GM12878 (cell line): ENCODE data around the gene PARP1. TPM values are rescaled to one million over a fixed set of nuclear protein-coding genes. Genes with fewer than 3 reads are reported as not detected.
A peak's percentile ranks its signal among the peaks of the same experiment; 100 is the strongest.

Experiments
- ATAC-seq: fragments of 200-7000 bp; cut with Tn5 transposase; 3 replicates; pipeline ENCODE4 v1.9.1; 2020; ENCODE audit warnings: mild to moderate bottlenecking, moderate library complexity
- BruUV-seq: library from RNA; stranded (reverse); fragments of 400-500 nt; replicated peaks from 2 replicates; lab custom pipeline; 2021; lab: Mats Ljungman, UMichigan
- CTCF ChIA-PET: fragments of 300-600 bp; sonication (Branson Sonifier 250); formaldehyde crosslinking; extraction: SDS; loops from one replicate; lab custom pipeline; 2021; ENCODE audit warnings: inconsistent platforms; lab: Yijun Ruan, JAX
- POLR2A ChIA-PET: fragments of 350-600 bp; formaldehyde crosslinking; extraction: SDS; loops from one replicate; lab custom pipeline; 2021; ENCODE audit warnings: inconsistent platforms; lab: Charles Lee
- RAD21 ChIA-PET: fragments of 300-600 bp; sonication (Branson Sonifier 250); formaldehyde crosslinking; loops from one replicate; lab custom pipeline; 2023; ENCODE audit warnings: antibody characterized with exemption; ENCODE audit not compliant: unreplicated experiment; lab: Charles Lee
- SMC1A ChIA-PET: fragments of 300-600 bp; sonication (Branson Sonifier 250); formaldehyde crosslinking; loops from one replicate; lab custom pipeline; 2023; ENCODE audit not compliant: unreplicated experiment, uncharacterized antibody; lab: Charles Lee
- DNase-seq: peaks from one replicate; pipeline ENCODE4 v3.0.0-alpha.2; 2011; ENCODE audit warnings: low read depth, low spot score
- FAIRE-seq: peaks from 3 replicates; lab custom pipeline; 2011; peaks lifted over from hg19 to GRCh38; lab: Jason Lieb, UNC
- H2AFZ ChIP-seq: 2 replicates; pipeline ENCODE4 v1.6.0; 2011; ENCODE audit warnings: low read depth, low read length, control low read depth; ENCODE audit not compliant: control insufficient read depth
- H3K27ac ChIP-seq: 2 replicates; pipeline ENCODE4 v1.5.1; 2011; ENCODE audit warnings: control low read depth; ENCODE audit not compliant: control insufficient read depth, insufficient read depth
- H3K27me3 ChIP-seq, 2 experiments: replicated peaks in 1 of 2; 2 replicates each; pipeline versions ENCODE4 v1.6.0 to v1.6.1; 2011; ENCODE audit warnings: low read length in 1 of 2; ENCODE audit not compliant: control insufficient read depth in 2 of 2, insufficient read depth in 2 of 2
- H3K36me3 ChIP-seq, 2 experiments: 2 replicates each; pipeline ENCODE4 v1.5.1; 2011; ENCODE audit warnings: low read length in 1 of 2; ENCODE audit not compliant: control insufficient read depth in 2 of 2, insufficient read depth in 2 of 2
- H3K4me1 ChIP-seq: 2 replicates; pipeline ENCODE4 v1.6.1; 2011; ENCODE audit warnings: mild to moderate bottlenecking, low read length, moderate library complexity, mixed read lengths; ENCODE audit not compliant: control insufficient read depth, insufficient read depth
- H3K4me2 ChIP-seq: 2 replicates; pipeline ENCODE4 v1.6.0; 2011; ENCODE audit warnings: control low read depth; ENCODE audit not compliant: control insufficient read depth, insufficient read depth
- H3K4me3 ChIP-seq: fragments of 200-600 bp; sonication (generic); 2 replicates; pipeline ENCODE4 v1.5.1; 2016
- H3K79me2 ChIP-seq: 2 replicates; pipeline ENCODE4 v1.6.0; 2011; ENCODE audit warnings: low read length; ENCODE audit not compliant: control insufficient read depth, insufficient read depth
- H3K9ac ChIP-seq: 2 replicates; pipeline ENCODE4 v1.8.0; 2011; ENCODE audit warnings: low read length, control low read depth, mixed read lengths; ENCODE audit not compliant: control insufficient read depth, insufficient read depth
- H3K9me3 ChIP-seq: replicated peaks from 3 replicates; pipeline ENCODE4 v1.5.1; 2011; ENCODE audit warnings: mild to moderate bottlenecking, low read length; ENCODE audit not compliant: control insufficient read depth, insufficient read depth
- H4K20me1 ChIP-seq: 2 replicates; pipeline ENCODE4 v1.6.0; 2011; ENCODE audit not compliant: control insufficient read depth, insufficient read depth
- ESRRA ChIP-seq: IDR thresholded peaks from 2 replicates; pipeline ENCODE4 v1.6.1; 2012; ENCODE audit warnings: mild to moderate bottlenecking, low read length, improper control_type of control experiment
- FOS ChIP-seq: IDR thresholded peaks from 3 replicates; pipeline ENCODE4 v1.6.1; 2011; ENCODE audit warnings: borderline replicate concordance; ENCODE audit not compliant: insufficient read length; ENCODE audit errors: extremely low read depth
- JUNB ChIP-seq: IDR thresholded peaks from 2 replicates; pipeline ENCODE4 v1.6.1; 2016; ENCODE audit warnings: antibody characterized with exemption, mild to moderate bottlenecking
- MYB ChIP-seq: fragments of 150-350 bp; IDR thresholded peaks from 2 replicates; pipeline ENCODE4 v1.6.1; 2014; ENCODE audit warnings: mild to moderate bottlenecking, low read depth, low read length, borderline replicate concordance
- NBN ChIP-seq: fragments of 450-650 bp; IDR thresholded peaks from 2 replicates; pipeline ENCODE4 v1.6.1; 2016
- NKRF ChIP-seq: fragments of 450-650 bp; conservative IDR thresholded peaks from 2 replicates; pipeline ENCODE4 v1.6.1; 2017; ENCODE audit warnings: mild to moderate bottlenecking, moderate library complexity
- SIN3A ChIP-seq: IDR thresholded peaks from 2 replicates; pipeline ENCODE4 v1.6.1; 2012; ENCODE audit warnings: low read depth, low read length, improper control_type of control experiment
- STAT1 ChIP-seq: fragments of 450-650 bp; conservative IDR thresholded peaks from 2 replicates; pipeline ENCODE4 v1.6.1; 2014; ENCODE audit warnings: antibody characterized with exemption, mild to moderate bottlenecking
- TBL1XR1 ChIP-seq: IDR thresholded peaks from 2 replicates; pipeline ENCODE4 v1.6.1; 2012; ENCODE audit warnings: low read depth, low read length, improper control_type of control experiment
- WGBS: methylation state at CpG from one replicate; pipeline ENCODE4 v1.1.6; 2016; ENCODE audit warnings: low lambda C conversion rate; ENCODE audit not compliant: insufficient replicate concordance, insufficient coverage; ENCODE audit errors: missing lambda C conversion rate; 5-methylcytosine and 5-hydroxymethylcytosine counted together
- in situ Hi-C: fragments of 300-500 bp; cut with MboI; formaldehyde crosslinking; loops from 9 replicates; pipeline ENCODE4 v1.14.3; 2018; ENCODE audit warnings: mixed read lengths
- intact Hi-C: fragments of 100-400 bp; cut with micrococcal nuclease; formaldehyde crosslinking; loops from one replicate; pipeline ENCODE4 v1.14.2; 2022; ENCODE audit not compliant: unreplicated experiment
- polyA plus RNA-seq, 11 experiments: library from polyadenylated mRNA; depleted of rRNA in 4 of 11; unstranded in 6 of 11; stranded (reverse) in 5 of 11; fragments of >200 nt; fragmentation: Nextera tagmentation in 4 of 11; fragmentation: Illumina TruSeq in 1 of 11; extraction: Ambion mirVana in 4 of 11; extraction: Trizol in 1 of 11; gene quantifications; 1 replicate in 1 of 11; 2 replicates in 10 of 11; pipeline versions ENCODE4 v1.2.1 to v1.2.3, GENCODE V29; 2011 to 2016; ENCODE audit warnings: inconsistent platforms in 2 of 11, missing spikeins in 2 of 11, low read depth in 1 of 11
- total RNA-seq, 4 experiments: library from RNA; depleted of rRNA in 3 of 4; stranded (reverse); fragments of >200 nt in 3 of 4; fragmentation: Illumina TruSeq in 1 of 4; extraction: Trizol in 1 of 4; gene quantifications; 2 replicates each; pipeline versions ENCODE4 v1.2.1 to v1.2.3, GENCODE V29; 2013 to 2021
- TF ChIP-seq, protein P1 (sequence below): IDR thresholded peaks from 2 replicates; pipeline ENCODE4 v1.6.1; 2012; ENCODE audit warnings: low read depth, low read length, improper control_type of control experiment

PARP1 gene
- total and polyA plus RNA-seq, 10 of the 15 experiments (the other 5 are each of a cell fraction or from before 2014, with no cell fraction given): 113 to 287 (median 265) TPM

DNA sequence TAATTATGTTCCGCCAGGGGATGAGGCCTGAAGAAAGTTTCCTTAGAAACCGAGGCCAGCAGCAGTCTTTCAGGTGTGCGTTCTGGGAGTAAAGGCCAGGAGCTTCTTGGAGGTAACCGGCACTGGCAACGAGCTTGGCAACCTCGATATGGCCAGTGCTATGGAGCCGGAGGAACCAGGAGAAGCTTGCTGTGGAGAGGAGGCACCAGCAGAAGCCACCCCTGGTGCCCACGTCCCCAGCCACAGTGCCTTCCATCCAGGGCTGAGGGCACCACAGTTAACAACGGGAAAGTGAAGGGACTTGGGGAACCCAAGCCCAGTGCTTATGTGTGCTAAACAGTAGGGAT lies 57.4 kb downstream of the PARP1 start:
- POLR2A ChIA-PET: no interaction called here
- no peaks in the 10 kb centered on the region for H3K27me3 ChIP-seq
- H3K4me3 ChIP-seq: no peak overlapping the region
- peaks cover 0 to 2% of the 10 kb centered on the region in 2 experiments; a peak in 1 of 4 replicates for H3K36me3 ChIP-seq
- peak overlapping the region; percentile 36 for H3K27ac ChIP-seq
- RAD21 ChIA-PET: no interaction called here
- intact Hi-C loops (no loop called here), in situ Hi-C loops (no loop called here)
- CTCF ChIA-PET: interaction anchor here (1.0 to 1.1 kb wide), 2 partner anchors 18 to 258 kb away, joined by 4 read pairs; no protein-coding TSS in a partner anchor
- H3K4me2 ChIP-seq: peak overlapping the region; percentile 12
- BruUV-seq: no TSS peak
- no peaks in the 10 kb centered on the region for H3K9me3 ChIP-seq
- FAIRE-seq: no peak
- no peak for DNase-seq
- H3K4me1 ChIP-seq: peaks cover 19% of the 10 kb centered on the region
- ATAC-seq: no peak
- peak overlapping the region; percentile 32; the same call in 1 of the 2 replicates for H3K9ac ChIP-seq
- SMC1A ChIA-PET: no interaction called here
- no peaks in the 10 kb centered on the region for H3K79me2 ChIP-seq
- TF ChIP-seq, protein P1, sequence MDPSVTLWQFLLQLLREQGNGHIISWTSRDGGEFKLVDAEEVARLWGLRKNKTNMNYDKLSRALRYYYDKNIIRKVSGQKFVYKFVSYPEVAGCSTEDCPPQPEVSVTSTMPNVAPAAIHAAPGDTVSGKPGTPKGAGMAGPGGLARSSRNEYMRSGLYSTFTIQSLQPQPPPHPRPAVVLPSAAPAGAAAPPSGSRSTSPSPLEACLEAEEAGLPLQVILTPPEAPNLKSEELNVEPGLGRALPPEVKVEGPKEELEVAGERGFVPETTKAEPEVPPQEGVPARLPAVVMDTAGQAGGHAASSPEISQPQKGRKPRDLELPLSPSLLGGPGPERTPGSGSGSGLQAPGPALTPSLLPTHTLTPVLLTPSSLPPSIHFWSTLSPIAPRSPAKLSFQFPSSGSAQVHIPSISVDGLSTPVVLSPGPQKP: no peak
- TF ChIP-seq NKRF (no peak), FOS (no peak), NBN (no peak), MYB (no peak), STAT1 (no peak), SIN3A (no peak), ESRRA (no peak), JUNB (no peak), TBL1XR1 (no peak)
- TF ChIP-seq, all 136 proteins: peak for 0
- Histone ChIP-seq H2AFZ (peak overlapping the region; percentile 72), H4K20me1 (no peaks in the 10 kb centered on the region)
- 28% methylated on average over 9 of the region's 9 CpGs for WGBS
